HFFc6 (cell line): ENCODE results near the gene CATSPERE. TPM values are rescaled to one million over a fixed set of nuclear protein-coding genes. Genes with fewer than 3 reads are reported as not detected.

Experiments used
- DNase-seq: peaks from one replicate; pipeline ENCODE4 v3.0.0-alpha.2; 2018
- H3K27ac Mint-ChIP-seq: 2 replicates; pipeline ENCODE4 v1.8.0; 2020; ENCODE audit warnings: mild to moderate bottlenecking, mixed read lengths
- H3K27me3 Mint-ChIP-seq: 2 replicates; pipeline ENCODE4 v1.8.0; 2021; ENCODE audit warnings: mild to moderate bottlenecking, moderate library complexity, mixed read lengths; ENCODE audit not compliant: insufficient read depth
- H3K36me3 Mint-ChIP-seq: 2 replicates; pipeline ENCODE4 v1.8.0; 2021; ENCODE audit warnings: low read depth, mixed read lengths
- H3K4me1 Mint-ChIP-seq: 2 replicates; pipeline ENCODE4 v1.8.0; 2020; ENCODE audit warnings: low read depth, mixed read lengths
- H3K4me3 Mint-ChIP-seq: 2 replicates; pipeline ENCODE4 v1.8.0; 2020; ENCODE audit warnings: mild to moderate bottlenecking, moderate library complexity, mixed read lengths
- H3K9me3 Mint-ChIP-seq: 2 replicates; pipeline ENCODE4 v1.8.0; 2020; ENCODE audit warnings: mild to moderate bottlenecking, mixed read lengths
- total RNA-seq, 6 experiments: library from RNA; stranded (reverse); fragmentation: NEBNext Ultra II Directional; extraction: Animal tissue kit (Norgen Biotek cat#: 25700); gene quantifications; 2 replicates in 1 of 6; 3 replicates in 5 of 6; pipeline ENCODE4 v1.2.3, GENCODE V29; 2021
- TF ChIP-seq, protein P1 (sequence below): fragments of 200-600 bp; sonication (generic); IDR thresholded peaks from 2 replicates; pipeline ENCODE4 v1.5.0; 2021; ENCODE audit warnings: antibody characterized with exemption, mild to moderate bottlenecking

Gene CATSPERE
- total RNA-seq, 6 experiments from 2014 or later = 0.15 to 0.74 (median 0.34) TPM

DNA sequence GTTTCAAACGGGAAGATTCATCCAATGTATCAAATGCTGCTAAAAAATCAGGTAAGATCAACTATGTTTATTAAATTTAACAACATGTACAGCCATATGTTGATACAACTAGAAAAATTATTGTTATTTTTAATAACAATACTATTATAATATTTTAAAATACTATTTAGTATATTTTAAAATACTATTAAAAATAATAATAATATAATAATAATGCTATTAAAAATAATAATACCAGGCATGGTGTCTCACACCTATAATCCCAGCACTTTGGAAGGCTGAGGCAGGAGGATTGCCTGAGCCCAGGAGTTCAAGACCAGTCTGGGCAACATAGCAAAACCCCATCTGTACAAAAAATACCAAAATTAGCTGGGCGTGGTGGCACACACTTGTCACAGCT, 54.6 kb downstream of the CATSPERE start:
- TF ChIP-seq, protein P1, sequence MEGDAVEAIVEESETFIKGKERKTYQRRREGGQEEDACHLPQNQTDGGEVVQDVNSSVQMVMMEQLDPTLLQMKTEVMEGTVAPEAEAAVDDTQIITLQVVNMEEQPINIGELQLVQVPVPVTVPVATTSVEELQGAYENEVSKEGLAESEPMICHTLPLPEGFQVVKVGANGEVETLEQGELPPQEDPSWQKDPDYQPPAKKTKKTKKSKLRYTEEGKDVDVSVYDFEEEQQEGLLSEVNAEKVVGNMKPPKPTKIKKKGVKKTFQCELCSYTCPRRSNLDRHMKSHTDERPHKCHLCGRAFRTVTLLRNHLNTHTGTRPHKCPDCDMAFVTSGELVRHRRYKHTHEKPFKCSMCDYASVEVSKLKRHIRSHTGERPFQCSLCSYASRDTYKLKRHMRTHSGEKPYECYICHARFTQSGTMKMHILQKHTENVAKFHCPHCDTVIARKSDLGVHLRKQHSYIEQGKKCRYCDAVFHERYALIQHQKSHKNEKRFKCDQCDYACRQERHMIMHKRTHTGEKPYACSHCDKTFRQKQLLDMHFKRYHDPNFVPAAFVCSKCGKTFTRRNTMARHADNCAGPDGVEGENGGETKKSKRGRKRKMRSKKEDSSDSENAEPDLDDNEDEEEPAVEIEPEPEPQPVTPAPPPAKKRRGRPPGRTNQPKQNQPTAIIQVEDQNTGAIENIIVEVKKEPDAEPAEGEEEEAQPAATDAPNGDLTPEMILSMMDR = no peak
- Mint-ChIP-seq H3K9me3 (no peaks in the 10 kb centered on the region), H3K36me3 (peaks cover 7% of the 10 kb centered on the region; the same call in 1 of the 2 replicates), H3K4me1 (no peaks in the 10 kb centered on the region), H3K27me3 (peaks cover 2% of the 10 kb centered on the region), H3K4me3 (no peak overlapping the region), H3K27ac (no peak overlapping the region)
- no peak for DNase-seq

DNA sequence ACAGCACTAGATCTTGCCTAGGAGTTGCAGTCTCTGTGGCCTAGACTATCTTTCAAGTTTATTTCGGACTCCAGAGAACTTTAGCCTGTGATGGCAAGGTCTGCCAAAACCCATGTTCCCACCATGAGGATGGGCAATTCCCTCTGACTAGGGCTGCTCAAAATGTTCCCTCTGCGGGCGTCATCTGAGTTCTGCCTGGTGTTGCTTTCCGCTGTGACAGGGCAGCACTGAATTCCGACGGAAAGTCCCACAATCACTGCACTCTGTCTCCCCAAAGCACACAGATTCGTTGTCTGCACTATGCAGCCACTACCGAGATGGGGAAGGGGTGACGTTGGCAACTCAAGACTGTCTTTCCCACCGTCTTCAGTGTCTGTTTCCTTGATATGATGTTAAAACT, 75.2 kb downstream of the CATSPERE start:
- TF ChIP-seq, protein P1 = no peak
- Mint-ChIP-seq H3K4me1 (no peaks in the 10 kb centered on the region), H3K27ac (no peak overlapping the region), H3K4me3 (no peak overlapping the region), H3K27me3 (peaks cover 6% of the 10 kb centered on the region; the same call in 1 of the 2 replicates), H3K9me3 (peaks cover 6% of the 10 kb centered on the region; the same call in 1 of the 2 replicates), H3K36me3 (no peaks in the 10 kb centered on the region)
- no peak for DNase-seq

DNA sequence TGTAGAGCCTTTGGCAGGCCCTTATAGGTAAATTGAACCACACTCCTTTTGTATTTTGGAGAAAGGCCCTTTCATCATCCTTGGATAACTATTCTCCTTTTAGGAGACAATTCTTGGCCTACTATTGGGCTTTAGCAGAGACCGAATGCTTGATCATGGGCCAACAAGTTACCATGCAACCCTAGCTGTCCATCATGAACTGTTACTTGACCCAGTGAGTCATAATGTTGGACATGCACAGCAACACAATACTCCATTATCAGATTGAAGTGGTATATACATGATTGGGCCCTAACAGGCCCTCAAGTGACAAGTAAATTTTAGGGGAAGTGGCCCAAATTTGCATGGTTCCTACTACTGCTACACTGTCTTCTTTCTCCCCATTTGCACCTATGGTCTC, 84.4 kb downstream of the CATSPERE start:
- H3K27me3 Mint-ChIP-seq = no peaks in the 10 kb centered on the region; the same call in 1 of the 2 replicates
- no peaks in the 10 kb centered on the region for H3K36me3 Mint-ChIP-seq
- TF ChIP-seq, protein P1 = no peak
- H3K4me3 Mint-ChIP-seq = no peak overlapping the region
- DNase-seq = no peak
- H3K27ac Mint-ChIP-seq = no peak overlapping the region
- H3K9me3 Mint-ChIP-seq = peaks cover 6% of the 10 kb centered on the region
- H3K4me1 Mint-ChIP-seq = no peaks in the 10 kb centered on the region

DNA sequence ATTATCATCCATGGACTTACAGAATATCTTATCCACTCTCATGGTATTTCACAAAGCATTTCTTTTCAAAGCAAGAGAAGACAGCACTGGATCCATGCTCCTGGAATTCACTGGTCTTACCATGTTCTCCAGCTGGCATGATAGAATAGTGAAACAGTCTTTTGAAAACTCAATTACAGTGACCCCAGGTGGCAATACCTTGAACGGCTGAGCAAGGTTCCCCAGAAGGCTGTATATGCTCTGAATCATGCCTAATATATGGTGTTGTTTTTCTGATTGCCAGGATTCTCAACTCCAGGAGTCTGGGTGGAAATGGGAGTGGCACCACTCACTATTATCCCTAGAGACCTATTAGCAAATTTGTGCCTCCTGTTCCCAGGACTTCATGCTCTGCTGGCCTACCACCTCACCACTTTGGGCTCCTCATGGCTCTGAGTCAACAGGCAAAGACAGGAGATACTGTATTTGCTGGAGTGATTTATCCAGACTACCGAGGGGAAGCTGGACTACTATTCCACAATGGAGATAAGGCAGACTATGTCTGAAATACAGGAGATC, 87.6 kb downstream of the CATSPERE start:
- H3K9me3 Mint-ChIP-seq = peaks cover 6% of the 10 kb centered on the region
- H3K27me3 Mint-ChIP-seq = no peaks in the 10 kb centered on the region; the same call in 1 of the 2 replicates
- no peaks in the 10 kb centered on the region for H3K36me3 Mint-ChIP-seq
- TF ChIP-seq, protein P1 = no peak
- peaks cover 4% of the 10 kb centered on the region; the same call in 1 of the 2 replicates for H3K4me1 Mint-ChIP-seq
- H3K4me3 Mint-ChIP-seq = no peak overlapping the region
- H3K27ac Mint-ChIP-seq = no peak overlapping the region
- DNase-seq = no peak

DNA sequence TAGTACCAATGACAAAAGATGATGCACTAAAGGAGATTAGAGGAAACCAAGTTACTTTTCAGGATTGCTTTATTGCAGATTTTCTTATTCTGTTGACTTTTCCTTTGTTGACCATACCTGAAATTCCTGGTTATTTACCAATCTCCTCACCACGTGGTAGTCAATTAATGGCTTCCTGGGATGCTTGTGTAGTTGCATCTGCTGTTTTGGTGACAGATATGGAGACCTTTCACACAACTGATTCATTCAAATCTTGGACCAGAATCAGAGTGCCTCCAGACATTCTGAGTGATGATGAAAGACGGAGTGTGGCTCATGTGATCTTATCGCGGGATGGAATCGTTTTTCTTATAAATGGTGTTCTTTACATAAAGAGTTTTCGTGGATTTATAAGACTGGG, 91.3 kb downstream of the CATSPERE start:
- Mint-ChIP-seq H3K27me3 (no peaks in the 10 kb centered on the region; the same call in 1 of the 2 replicates), H3K4me3 (no peak overlapping the region), H3K4me1 (peaks cover 4% of the 10 kb centered on the region; the same call in 1 of the 2 replicates), H3K27ac (no peak overlapping the region), H3K36me3 (no peaks in the 10 kb centered on the region), H3K9me3 (peaks cover 5% of the 10 kb centered on the region)
- TF ChIP-seq, protein P1 = no peak
- peak; percentile 1 for DNase-seq
